Measurements from ENCODE around the gene GAREM2. TPM values are rescaled to one million over a fixed set of nuclear protein-coding genes. Genes with fewer than 3 reads are reported as not detected.

GAREM2 gene
- total RNA-seq, 2 donors from 2014 or later = 2.3 to 5.6 TPM

GRCh38 chr2:26216587-26216986 lies 43.7 kb downstream of the GAREM2 start:
- no peaks in the 10 kb centered on the region for H3K4me1 ChIP-seq (ENCODE audit: control insufficient read depth in 1 of 2, low read depth in 2 of 2)
- DNase-seq (ENCODE audit: low spot score) (no peak), ATAC-seq (ENCODE audit: insufficient number of reproducible peaks, low FRiP score, low read depth) (no peak)
- TF ChIP-seq CTCF (IDR thresholded peaks at IDR 0.05) = no peak
- no peak overlapping the region for H3K4me3 ChIP-seq
- no peaks in the 10 kb centered on the region for H3K27me3 ChIP-seq (replicated peaks; ENCODE audit: insufficient read depth)
- H3K9me3 ChIP-seq = no peaks in the 10 kb centered on the region
- peaks cover 28% of the 10 kb centered on the region for H3K36me3 ChIP-seq
- no peak overlapping the region for H3K27ac ChIP-seq

DNA sequence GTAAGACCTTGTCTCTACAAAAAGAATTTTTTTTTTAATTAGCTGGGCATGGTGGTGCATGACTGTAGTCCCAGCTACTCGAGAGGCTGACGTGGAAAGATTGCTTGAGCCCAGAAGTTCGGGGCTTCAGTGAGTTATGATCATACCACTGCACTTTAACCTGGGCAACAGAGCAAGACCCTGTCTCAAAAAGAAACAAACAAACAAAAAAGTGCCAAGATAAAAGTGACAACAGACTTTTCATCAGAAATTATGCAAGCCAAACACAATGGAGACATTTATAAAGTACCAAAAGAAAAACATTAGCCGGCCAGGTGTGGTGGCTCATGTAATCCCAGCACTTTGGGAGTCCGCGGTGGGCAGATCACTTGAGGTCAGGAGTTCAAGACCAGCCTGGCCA lies 44.8 kb downstream of the GAREM2 start:
- Histone ChIP-seq H3K36me3 (peaks cover 33% of the 10 kb centered on the region), H3K4me3 (no peak overlapping the region), H3K9me3 (no peaks in the 10 kb centered on the region), H3K27me3 (replicated peaks; ENCODE audit: insufficient read depth) (no peaks in the 10 kb centered on the region), H3K27ac (no peak overlapping the region), H3K4me1 (ENCODE audit: control insufficient read depth in 1 of 2, low read depth in 2 of 2) (no peaks in the 10 kb centered on the region)
- ATAC-seq (ENCODE audit: insufficient number of reproducible peaks, low FRiP score, low read depth) = no peak
- no peak for DNase-seq (ENCODE audit: low spot score)
- no peak for TF ChIP-seq CTCF (IDR thresholded peaks at IDR 0.05)

- no peaks in the 10 kb centered on the region for H3K4me1 ChIP-seq (ENCODE audit: control insufficient read depth in 1 of 2, low read depth in 2 of 2)
- H3K36me3 ChIP-seq = peaks cover 23% of the 10 kb centered on the region
- DNase-seq (ENCODE audit: low spot score) (no peak), ATAC-seq (ENCODE audit: insufficient number of reproducible peaks, low FRiP score, low read depth) (no peak)
- H3K27me3 ChIP-seq (replicated peaks; ENCODE audit: insufficient read depth) = no peaks in the 10 kb centered on the region
- no peak overlapping the region for H3K4me3 ChIP-seq
- H3K27ac ChIP-seq = no peak overlapping the region
- no peaks in the 10 kb centered on the region for H3K9me3 ChIP-seq
- TF ChIP-seq CTCF (IDR thresholded peaks at IDR 0.05) = no peak
Observed at GRCh38 chr2:26223018-26223417, 50.1 kb downstream of the GAREM2 start.

GRCh38 chr2:26224095-26224494 lies 51.2 kb downstream of the GAREM2 start:
- ATAC-seq (ENCODE audit: insufficient number of reproducible peaks, low FRiP score, low read depth) (no peak), DNase-seq (ENCODE audit: low spot score) (no peak)
- Histone ChIP-seq H3K4me3 (no peak overlapping the region), H3K36me3 (peaks cover 33% of the 10 kb centered on the region), H3K27me3 (replicated peaks; ENCODE audit: insufficient read depth) (no peaks in the 10 kb centered on the region), H3K9me3 (no peaks in the 10 kb centered on the region), H3K4me1 (ENCODE audit: control insufficient read depth in 1 of 2, low read depth in 2 of 2) (no peaks in the 10 kb centered on the region), H3K27ac (no peak overlapping the region)
- TF ChIP-seq CTCF (IDR thresholded peaks at IDR 0.05) = no peak

DNA sequence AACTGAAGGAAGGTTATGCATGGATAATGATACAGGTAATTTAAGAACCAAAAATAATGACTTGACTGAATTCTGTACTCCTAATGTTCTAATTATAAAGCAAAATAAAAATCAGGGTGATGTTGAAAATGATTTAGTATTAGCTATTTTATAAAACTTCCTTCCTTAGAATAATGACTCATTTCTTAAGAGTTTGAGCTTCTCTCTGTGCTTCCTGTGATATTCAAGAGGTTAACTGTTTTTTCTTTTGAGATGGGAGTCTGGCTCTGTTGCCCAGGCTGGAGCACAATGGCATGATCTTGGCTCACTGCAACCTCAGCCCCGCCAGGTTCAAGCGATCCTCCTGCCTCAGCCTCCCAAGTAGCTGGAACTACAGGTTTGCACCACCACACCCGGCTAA lies 56.7 kb downstream of the GAREM2 start:
- Histone ChIP-seq H3K4me3 (no peak overlapping the region), H3K27me3 (replicated peaks; ENCODE audit: insufficient read depth) (no peaks in the 10 kb centered on the region), H3K4me1 (ENCODE audit: control insufficient read depth in 1 of 2, low read depth in 2 of 2) (no peaks in the 10 kb centered on the region), H3K27ac (no peak overlapping the region), H3K9me3 (no peaks in the 10 kb centered on the region), H3K36me3 (peaks cover 70% of the 10 kb centered on the region)
- DNase-seq (ENCODE audit: low spot score) (no peak), ATAC-seq (ENCODE audit: insufficient number of reproducible peaks, low FRiP score, low read depth) (no peak)
- TF ChIP-seq CTCF (IDR thresholded peaks at IDR 0.05) = no peak

All from thoracic aorta (tissue), 2 donors.